Mucosa of descending colon (tissue), 3 donors: ENCODE data around the gene SUSD5. TPM values are rescaled to one million over a fixed set of nuclear protein-coding genes. Genes with fewer than 3 reads are reported as not detected.
"Not testable (repeated sequence)": the region's sequence is repeated elsewhere in the genome, so short reads cannot be mapped to it uniquely, and the experiment has no call there.

Experiments
- ATAC-seq: fragments of 200-7000 bp; cut with Tn5 transposase; one replicate; pipeline ENCODE4 v1.9.1; 2020; ENCODE audit warnings: mild to moderate bottlenecking, moderate library complexity
- DNase-seq, 3 donors: peaks; one replicate each; pipeline ENCODE4 v3.0.0-alpha.2; 2020
- H3K36me3 ChIP-seq: fragments of 200-600 bp; one replicate; pipeline ENCODE4 v1.8.0; 2021; ENCODE audit warnings: low read depth, mild to moderate bottlenecking
- H3K4me1 ChIP-seq: fragments of 200-600 bp; one replicate; pipeline ENCODE4 v1.8.0; 2021; ENCODE audit warnings: low read depth, mild to moderate bottlenecking
- H3K4me3 ChIP-seq: fragments of 200-600 bp; one replicate; pipeline ENCODE4 v1.8.0; 2021; ENCODE audit warnings: mild to moderate bottlenecking
- H3K9me3 ChIP-seq: fragments of 200-600 bp; one replicate; pipeline ENCODE4 v1.8.0; 2021; ENCODE audit warnings: mild to moderate bottlenecking
- CTCF ChIP-seq: fragments of 200-600 bp; IDR thresholded peaks from one replicate; pipeline ENCODE4 v1.8.0; 2022; ENCODE audit warnings: antibody characterized with exemption, mild to moderate bottlenecking
- intact Hi-C, 2 donors: fragments of 100-400 bp; cut with DNase I in 1 of 2; cut with micrococcal nuclease in 1 of 2; formaldehyde crosslinking; loops; one replicate each; pipeline versions ENCODE4 v1.11.0 to v1.11.1; 2022; cut with DNase I, micrococcal nuclease
- total RNA-seq, 3 donors: library from RNA; stranded (reverse); fragmentation: NEBNext Ultra II Directional in 2 of 3; extraction: Animal tissue kit (Norgen Biotek cat#: 25700) in 2 of 3; gene quantifications; one replicate each; pipeline versions ENCODE4 v1.2.1 to v1.2.4, GENCODE V29; 2021 to 2023
- donor health status: DM: no; HTN: no; CAD: no; lungs with moderate emphysema.
- donor health status: DM: no; HTN: no; CAD: no.
- donor health status: DM: no; HTN: yes; CAD: no.

Gene SUSD5
- total RNA-seq, 3 donors from 2014 or later = 0.20 to 1.8 (median 0.60) TPM

DNA sequence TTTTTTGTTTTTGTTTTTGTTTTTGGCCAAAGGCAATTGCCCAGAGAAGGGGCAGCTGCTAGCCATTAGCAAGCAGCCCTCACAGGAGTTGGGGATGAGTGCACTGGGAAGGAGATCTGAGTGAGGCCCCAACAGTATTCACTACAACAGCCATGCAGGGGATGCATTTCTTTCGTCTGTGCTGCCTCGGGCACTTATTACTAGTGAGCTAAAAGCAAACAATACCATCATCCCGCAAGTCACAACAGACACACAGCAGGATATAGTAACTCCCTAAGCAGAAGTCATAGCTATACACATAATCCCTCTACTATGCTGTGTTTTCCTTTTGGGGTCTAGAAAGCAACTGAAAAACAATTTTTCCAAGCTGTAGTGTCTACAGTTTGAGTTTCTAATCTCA lies 77.6 kb downstream of the SUSD5 start:
- Histone ChIP-seq H3K4me3 (no peak overlapping the region), H3K36me3 (no peaks in the 10 kb centered on the region), H3K4me1 (no peaks in the 10 kb centered on the region), H3K9me3 (no peaks in the 10 kb centered on the region)
- no peak for TF ChIP-seq CTCF
- DNase-seq (no peak), ATAC-seq (no peak)
- intact Hi-C loops = no loop called here

- Histone ChIP-seq H3K36me3 (no peaks in the 10 kb centered on the region), H3K4me1 (no peaks in the 10 kb centered on the region), H3K9me3 (no peaks in the 10 kb centered on the region), H3K4me3 (no peak overlapping the region)
- ATAC-seq (no peak), DNase-seq (no peak)
- intact Hi-C loops = no loop called here
- TF ChIP-seq CTCF = no peak
Observed at GRCh38 chr3:33139996-33140395, 78.6 kb downstream of the SUSD5 start.

DNA sequence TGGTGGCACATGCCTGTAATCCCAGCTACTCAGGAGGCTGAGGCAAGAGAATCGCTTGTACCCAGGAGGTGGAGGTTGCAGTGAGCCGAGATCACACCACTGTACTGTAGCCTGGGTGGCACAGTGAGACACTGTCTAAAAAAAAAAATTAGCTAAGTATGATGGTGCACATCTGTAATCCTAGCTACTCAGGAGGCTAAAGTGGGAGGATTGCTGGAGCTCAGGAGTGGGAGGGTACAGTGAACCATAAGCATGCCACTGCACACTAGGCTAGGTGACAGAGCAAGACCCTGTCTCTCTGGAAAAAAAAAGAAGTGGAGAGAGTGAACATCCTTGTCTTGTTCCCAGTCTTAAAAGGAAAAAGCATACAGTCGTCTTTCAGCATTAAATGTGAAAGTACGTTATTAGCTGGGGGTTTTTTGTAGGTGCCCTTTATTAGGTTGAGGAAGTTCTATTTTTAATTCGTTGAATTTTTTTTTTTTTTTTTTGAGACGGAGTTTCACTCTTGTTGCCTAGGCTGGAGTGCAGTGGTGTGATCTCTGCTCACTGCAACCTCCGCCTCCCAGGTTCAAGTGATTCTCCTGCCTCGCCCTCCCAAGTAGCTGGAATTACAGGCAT lies 79.5 kb downstream of the SUSD5 start:
- intact Hi-C loops, DNase-seq, H3K36me3 ChIP-seq: not testable (repeated sequence)

DNA sequence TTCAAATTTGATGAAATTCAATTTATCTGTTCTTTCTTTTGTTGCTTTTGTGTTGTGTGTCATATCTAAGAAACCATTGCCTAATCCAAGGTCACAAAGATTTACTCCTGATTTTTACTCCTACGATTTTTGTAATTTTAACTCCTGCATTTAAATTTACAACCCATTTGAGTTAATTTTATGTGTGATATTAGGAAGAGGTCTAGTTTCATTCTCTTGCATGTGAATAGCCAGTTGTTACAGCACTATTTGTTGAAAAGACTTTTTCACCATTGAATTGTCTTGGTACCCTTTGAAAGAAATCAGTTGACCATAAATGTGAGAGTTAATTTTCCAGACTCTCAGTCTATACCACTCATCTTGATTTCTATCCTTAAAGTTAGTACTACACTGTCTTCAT lies 80.9 kb downstream of the SUSD5 start:
- H3K4me3 ChIP-seq = no peak overlapping the region
- H3K4me1 ChIP-seq = no peaks in the 10 kb centered on the region
- intact Hi-C loops = no loop called here
- no peak for TF ChIP-seq CTCF
- H3K36me3 ChIP-seq = no peaks in the 10 kb centered on the region
- ATAC-seq = no peak
- DNase-seq = no peak
- H3K9me3 ChIP-seq = no peaks in the 10 kb centered on the region

More for the DNA sequence above, 79.5 kb downstream of the SUSD5 start:
- not testable (repeated sequence) for H3K9me3 ChIP-seq, H3K4me1 ChIP-seq, H3K4me3 ChIP-seq, ATAC-seq

GRCh38 chr3:33134026-33134625 lies 84.5 kb downstream of the SUSD5 start:
- Histone ChIP-seq H3K4me1 (no peaks in the 10 kb centered on the region), H3K36me3 (no peaks in the 10 kb centered on the region), H3K4me3 (no peak overlapping the region), H3K9me3 (no peaks in the 10 kb centered on the region)
- no peak for DNase-seq
- no peak for TF ChIP-seq CTCF
- no peak for ATAC-seq
- intact Hi-C loops = loop anchor here (5.0 kb wide), 1 partner anchor 238 kb away; no protein-coding TSS in a partner anchor

DNA sequence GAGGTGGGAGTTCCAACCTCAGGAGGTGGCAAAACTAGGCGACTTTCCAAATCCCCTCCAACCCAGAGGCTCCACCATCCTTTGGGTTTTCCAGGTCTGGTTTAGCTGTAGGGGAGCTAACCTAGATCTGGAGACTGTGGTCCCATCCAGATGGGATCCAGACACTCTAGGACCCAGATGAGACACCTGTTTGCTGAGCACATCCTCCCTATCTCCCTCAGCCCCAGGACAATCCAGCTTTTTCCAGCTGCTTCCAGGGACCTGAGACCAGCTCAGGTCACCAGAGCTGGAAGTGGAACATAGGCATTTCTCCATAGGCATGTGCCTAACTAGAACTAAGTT lies 86.6 kb downstream of the SUSD5 start:
- H3K4me3 ChIP-seq = no peak overlapping the region
- DNase-seq (no peak), ATAC-seq (no peak)
- no peaks in the 10 kb centered on the region for H3K9me3 ChIP-seq
- H3K4me1 ChIP-seq = no peaks in the 10 kb centered on the region
- intact Hi-C loops = loop anchor here (5.0 kb wide), 1 partner anchor 240 kb away; no protein-coding TSS in a partner anchor
- no peaks in the 10 kb centered on the region for H3K36me3 ChIP-seq
- no peak for TF ChIP-seq CTCF
